Measurements from ENCODE around the gene PRSS8.
"Not testable (repeated sequence)": the region's sequence is repeated elsewhere in the genome, so short reads cannot be mapped to it uniquely, and the experiment has no call there.

Gene PRSS8

DNA sequence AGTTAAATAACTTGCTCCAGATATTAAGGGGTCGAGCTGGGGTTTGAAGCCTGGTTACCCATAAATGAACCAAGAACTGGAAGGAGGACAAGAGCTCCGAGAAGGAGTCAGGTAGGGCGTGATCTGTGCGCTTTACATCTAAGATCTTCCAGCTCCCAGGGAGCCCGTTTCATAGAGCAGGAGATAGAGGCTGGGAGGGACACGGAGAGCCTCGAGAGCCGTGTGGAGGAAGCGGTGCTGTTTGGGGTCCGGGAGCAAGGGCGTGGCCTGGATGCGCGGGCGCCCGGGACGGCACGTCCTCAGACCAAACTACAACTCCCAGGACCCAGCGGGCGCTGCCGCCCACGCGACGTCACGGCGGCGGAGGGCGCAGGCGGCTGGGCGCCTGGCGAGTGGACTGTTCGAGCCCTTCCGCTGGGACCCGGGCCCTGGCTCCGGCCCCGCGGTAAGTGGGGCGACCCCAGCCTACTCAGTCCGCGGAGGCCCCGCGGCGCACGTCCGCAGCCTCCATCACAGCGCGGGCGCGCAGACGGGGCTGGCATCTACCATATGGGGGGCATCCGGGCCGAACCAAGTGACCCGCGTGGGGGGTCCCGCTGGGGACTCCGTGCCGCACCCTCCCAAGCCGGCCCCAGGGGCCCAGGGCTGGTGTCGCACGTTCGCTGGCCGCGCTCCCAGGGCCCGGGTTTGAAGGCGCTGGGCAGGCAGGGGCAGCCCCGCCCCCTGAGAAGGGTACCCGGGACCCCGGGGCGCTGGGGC lies 27.3 kb downstream of the PRSS8 start, which contains the start of gene BCKDK:
Gene BCKDK, plus strand, starts transcription at position 352 of the 759 bp plus-strand sequence. CDS start 838 bp downstream, outside the sequence.
- in situ Hi-C loops (cut with MboI; ENCODE audit: low sequenced_read_pairs) = no loop called here

DNA sequence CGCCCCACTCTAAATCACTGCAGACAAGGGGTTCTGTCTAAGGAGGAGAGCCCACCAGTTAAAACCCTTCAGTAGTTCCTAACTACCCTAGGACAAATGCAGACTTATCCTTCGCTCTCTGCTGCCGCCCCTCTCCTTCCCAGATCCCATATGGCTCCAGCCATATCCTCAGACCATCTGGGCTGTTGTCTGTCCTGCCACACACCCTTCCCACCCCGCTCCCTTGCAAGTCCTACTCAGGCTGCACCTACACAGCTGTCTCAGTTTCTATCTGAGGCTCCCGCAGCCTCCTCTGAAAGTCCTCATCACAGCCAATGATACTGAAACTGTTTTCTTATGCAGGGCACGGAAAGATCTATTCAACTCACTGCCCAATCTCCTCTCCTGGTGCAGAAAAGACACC lies 28.1 kb downstream of the PRSS8 start:
- in situ Hi-C loops (cut with MboI; ENCODE audit: low sequenced_read_pairs) = no loop called here

DNA sequence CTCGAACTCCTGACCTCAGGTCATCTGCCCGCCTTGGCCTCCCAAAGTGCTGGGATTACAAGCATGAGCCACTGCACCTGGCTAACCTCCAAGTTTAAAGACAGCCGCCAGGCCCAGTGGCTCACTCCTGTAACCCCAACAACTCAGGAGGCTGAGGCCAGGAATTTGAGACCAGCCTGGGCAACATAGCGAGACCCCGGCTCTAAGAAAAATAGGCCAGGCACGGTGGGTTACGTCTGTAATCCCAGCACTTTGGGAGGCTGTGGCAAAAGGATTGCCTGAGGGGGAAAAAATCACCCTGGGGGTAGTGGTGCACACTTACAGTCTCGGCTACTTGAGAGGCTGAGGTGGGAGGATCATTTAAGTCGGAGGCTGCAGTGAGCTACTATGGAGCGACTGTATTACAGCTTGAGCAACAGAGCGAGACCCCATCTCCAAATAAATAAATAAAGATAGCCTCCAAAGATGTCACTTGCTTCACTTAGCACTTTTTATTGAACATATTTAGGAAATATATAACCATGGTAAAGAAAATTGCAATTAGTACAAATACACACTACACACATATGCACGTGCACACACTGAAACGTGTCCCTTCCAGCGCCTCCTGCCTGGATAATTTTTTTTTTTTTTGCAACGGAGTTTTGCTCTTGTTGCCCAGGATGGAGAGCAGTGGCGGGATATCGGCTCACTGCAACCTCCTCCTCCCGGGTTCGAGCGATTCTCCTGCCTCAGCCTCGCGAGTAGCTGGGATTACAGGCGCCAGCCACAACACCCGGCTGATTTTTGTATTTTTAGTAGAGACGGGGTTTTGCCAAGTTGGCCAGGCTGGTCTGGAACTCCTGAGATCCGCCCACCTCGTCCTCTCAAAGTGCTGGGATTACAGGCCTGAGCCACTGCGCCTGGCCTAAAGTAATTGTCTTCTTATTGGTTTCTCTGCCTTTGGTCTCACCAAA lies 28.7 kb downstream of the PRSS8 start:
- in situ Hi-C loops (cut with MboI; ENCODE audit: low sequenced_read_pairs) = no loop called here

DNA sequence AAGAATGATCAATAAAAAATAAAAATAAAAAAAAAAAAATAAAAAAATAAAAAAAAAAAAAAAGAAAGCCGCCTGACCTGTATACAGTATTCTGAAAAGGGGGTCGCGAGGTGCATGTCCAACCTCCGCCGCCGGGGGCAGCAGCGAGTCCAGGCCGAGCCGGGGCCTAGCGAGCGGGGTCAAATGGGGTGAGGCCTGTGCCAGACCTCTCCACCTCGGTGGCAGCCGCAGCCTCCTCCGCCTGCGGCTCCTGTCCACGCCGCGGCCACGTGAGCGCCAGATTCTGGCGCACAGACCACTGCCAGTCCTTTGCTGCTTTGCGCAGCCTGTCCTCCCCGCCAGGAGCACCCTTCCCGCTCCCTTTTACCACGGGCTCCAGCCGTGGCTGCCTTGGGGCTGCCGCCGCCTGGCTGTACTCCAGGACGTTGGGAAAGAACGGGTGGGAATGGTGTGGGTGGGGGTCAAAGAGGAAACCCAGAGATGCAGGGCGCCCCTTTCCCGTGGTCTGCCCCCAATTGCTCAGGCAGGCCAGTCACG lies 29.8 kb downstream of the PRSS8 start:
- in situ Hi-C loops (cut with MboI; ENCODE audit: low sequenced_read_pairs) = no loop called here

DNA sequence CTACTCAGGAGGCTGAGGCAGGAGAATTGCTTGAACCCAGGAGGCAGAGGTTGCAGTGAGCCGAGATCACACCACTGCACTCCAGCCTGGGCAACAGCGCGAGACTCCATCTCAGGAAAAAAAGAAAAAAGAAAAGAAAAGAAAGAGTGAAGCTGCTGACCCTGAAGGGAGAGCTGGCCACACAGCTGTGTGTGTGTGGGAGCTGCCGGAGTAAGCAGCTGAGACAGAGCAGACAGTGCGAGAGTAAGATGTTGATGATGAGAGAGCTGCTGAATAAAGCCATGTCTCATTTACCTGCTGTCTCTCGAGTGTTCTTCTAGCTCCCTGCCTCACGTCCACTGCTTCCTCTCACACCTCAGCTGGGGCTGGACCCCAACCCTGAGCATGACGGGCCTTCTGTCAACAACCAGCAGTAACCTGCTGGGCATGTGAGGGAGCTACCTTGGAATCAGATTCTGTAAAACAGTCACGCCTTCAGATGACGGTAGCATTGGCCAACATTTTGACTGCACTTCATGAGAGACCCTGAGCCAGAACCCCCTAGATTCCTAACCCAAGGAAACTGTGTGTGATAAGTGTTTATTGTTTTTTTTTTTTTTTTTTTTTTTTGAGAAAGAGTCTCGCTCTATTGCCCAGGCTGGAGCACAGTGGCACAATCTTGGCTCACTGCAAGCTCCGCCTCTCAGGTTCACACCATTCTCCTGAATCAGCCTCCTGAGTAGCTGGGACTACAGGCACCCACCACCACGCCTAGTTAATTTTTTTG lies 34.5 kb downstream of the PRSS8 start:
- in situ Hi-C loops (cut with MboI; ENCODE audit: low sequenced_read_pairs) = not testable (repeated sequence)

DNA sequence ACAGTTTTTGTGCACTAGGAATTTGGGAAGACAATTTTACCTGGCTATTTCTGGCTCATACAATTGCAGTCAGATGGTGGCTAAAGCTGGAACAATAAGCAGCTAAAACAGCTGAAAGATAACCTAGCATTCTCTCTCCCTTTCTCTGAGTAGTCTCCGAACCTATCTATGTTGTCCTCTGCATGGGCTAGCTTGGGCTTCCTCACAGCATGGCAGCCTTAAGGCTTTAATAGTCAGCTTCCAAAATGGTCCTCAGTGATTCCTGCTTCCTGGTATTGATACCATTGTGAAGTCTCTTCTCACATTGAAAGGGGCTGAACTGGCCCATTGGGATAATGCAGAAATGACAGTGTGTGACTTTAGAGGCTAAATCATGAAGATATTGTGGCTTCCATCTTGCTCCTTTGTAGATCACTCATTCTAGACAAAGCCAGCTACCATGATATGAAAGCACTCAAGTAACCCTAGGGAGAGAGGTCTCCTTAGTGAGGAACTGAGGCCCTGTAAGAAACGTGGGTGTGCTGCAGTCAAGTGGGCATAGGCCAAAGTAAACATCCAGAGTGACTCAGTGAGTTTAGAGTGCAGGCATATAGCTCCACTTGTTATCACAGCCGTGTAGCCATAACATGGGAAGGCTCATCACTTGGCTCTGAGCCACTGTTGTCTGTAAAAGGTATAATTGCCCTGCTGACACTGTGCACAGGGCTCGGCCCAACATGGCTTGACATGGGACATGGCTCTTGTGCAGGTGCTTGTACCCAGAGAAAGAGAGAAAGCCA lies 35.5 kb downstream of the PRSS8 start:
- in situ Hi-C loops (cut with MboI; ENCODE audit: low sequenced_read_pairs) = no loop called here

DNA sequence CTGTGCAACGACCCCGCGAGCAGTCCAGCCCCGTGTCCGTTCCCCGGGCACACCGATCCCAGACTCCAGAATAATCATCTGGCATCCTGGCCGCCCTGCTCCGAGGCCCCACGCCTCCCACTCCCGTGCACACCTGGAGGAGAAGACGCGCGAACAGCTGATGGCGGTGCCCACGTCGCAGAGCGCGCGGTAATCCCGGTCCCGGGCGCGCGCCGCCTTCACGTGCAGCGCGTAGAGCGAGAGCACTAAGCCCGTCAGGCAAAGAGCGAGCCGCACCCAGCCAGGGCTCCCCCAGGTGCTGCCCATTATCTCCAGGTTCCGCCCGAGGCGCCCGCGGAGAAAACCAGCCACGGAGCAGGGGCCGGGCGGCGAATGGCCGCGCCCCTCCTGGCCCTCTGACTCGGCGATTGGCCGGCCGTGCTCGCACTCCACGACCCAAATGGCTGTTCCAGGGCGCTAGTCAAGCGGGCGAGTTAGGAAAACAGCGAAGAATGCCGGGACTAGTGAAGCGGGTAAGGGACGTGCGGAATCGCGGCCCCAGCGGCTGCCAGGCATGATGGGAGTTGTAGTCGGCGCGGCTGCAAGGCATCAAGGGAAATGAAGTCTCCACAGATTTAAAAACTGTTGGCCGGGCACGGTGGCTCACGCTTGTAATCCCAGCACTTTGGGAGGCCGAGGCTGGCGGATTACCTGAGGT lies 41.0 kb downstream of the PRSS8 start, which contains the start of gene VKORC1:
Gene VKORC1, minus strand, starts transcription at position 374 of the 697 bp plus-strand sequence. Its CDS starts 68 bp downstream, at position 306.
- in situ Hi-C loops (cut with MboI; ENCODE audit: low sequenced_read_pairs) = no loop called here

DNA sequence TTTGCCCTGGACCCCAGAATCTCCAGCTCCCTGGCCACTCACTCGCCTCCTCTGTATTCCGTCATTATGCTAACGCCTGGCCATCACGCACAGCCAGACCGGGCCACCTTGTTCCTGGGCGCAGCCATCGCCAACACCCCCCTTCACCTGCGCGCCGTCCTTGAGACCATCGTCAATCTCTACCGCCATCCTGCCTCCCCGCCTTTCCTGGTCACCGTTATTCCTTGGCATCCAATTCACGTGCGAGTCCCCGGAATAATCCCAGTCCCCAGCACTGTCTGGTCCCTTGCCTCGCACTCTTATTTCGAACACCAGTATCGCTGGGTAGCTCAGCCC lies 41.5 kb downstream of the PRSS8 start:
- in situ Hi-C loops (cut with MboI; ENCODE audit: low sequenced_read_pairs) = no loop called here

DNA sequence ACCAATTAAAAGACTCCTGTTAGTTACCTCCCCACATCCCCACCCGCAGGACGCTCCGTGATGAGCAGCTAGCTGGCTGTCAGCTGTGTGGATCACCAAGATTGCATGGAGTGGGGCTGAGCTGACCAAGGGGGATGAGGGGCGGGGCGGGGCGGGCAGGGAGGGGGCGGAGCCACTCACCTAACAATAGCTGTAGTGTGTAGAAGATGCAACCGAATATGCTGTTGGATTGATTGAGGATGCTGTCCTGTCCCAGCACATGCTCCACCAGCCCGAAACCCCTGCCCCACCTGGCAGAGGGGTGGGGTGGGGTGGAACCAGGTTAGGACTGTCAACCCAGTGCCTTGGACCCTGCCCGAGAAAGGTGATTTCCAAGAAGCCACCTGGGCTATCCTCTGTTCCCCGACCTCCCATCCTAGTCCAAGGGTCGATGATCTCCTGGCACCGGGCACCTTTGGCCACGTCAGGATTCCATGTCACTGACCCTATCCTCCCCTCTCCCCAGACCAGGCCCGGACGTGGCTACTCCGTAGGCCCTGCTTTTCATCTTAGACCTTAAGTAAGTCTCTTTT lies 42.3 kb downstream of the PRSS8 start:
- in situ Hi-C loops (cut with MboI; ENCODE audit: low sequenced_read_pairs) = no loop called here

DNA sequence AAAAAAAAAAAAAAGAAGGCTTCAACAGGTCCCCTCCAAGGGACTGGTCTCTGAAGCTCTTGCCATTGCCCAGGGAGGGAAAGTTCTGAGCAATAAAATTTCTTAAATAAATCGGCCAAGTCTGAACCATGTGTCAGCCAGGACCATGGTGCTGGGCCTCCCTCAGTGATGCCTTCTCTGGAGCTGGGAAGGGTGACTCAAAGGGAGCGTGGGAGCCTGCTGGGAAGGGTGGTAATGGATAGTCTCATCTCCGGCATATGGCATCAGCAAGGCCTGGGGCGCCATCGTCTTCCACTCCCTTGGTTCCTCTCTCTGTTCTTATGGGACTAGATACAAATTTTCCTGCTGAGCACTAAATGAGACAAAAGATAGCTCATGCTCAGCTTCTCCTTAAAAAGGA lies 43.2 kb downstream of the PRSS8 start:
- in situ Hi-C loops (cut with MboI; ENCODE audit: low sequenced_read_pairs) = no loop called here

DNA sequence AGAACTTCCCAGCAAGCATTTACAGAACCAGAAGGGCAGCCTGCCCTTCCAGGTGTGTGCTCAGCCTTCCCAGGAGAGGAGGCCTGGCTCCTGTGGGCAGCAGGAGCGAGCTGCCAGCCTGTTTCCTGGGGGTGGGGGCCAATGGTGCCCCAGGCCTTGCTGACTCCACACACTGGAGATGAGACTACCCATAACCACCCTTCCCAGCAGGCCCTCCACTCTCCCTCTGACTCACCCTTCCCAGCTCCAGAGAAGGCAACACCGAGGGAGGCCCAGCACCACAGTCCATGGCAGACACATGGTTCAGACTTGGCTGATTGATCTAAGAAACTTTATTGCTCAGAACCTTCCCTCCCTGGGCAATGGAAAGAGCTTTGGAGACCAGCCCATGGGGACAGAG lies 45.0 kb downstream of the PRSS8 start:
- in situ Hi-C loops (cut with MboI; ENCODE audit: low sequenced_read_pairs) = no loop called here

DNA sequence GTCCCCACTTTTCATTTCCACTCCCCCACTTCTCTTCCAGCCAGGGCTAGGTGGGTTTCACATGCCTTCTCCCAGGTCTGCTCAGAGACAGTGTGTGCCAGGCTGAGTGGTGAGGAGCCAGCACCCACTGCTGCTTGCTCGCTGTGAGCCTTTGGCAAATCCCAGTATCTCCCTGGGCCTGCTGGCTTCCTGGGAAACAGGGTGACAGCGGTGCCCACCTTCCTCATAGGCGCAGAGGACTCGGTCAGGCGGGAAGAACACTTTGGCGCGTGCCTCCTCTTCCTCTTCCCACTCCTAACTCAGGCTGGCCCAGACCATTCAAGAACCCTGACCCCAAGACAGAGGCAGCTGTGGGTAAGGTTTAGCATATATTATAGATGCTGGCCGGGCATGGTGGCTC lies 46.3 kb downstream of the PRSS8 start:
- in situ Hi-C loops (cut with MboI; ENCODE audit: low sequenced_read_pairs) = no loop called here

DNA sequence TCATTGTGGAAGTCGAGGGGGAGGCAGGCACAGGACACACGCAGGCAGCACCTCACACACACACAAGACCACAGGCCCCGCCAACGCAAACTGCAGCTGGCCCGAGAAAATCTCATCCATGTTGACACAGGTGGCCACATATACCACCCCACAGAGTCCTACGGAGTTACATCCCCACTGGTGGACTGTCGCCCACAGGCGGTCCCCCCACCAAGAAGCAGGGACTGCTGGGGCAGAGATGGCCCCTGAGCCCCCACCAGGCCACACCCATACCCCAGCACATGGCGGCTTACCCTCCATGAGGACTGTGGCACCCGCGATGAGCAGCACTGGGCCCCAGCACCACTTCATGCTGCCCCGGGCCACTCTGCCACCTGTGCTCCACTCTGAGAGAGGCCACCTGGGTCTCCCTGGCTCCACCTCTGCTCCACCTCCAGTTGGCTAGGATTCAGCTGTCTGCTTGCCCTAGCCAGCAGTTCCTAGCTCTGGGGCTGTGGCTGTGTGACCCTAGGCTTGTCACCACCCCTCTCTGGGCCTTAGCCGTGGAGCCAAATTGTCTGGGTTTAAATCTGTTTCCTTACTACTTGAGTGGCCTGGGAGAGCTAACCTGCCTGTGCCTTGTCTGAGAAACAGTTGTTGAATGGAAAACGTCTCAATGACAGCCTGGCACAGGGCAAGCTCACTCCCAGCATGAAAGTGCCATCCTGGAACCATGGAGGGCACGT lies 46.9 kb downstream of the PRSS8 start, which contains the start of gene PRSS53:
Gene PRSS53, minus strand, starts transcription at position 485 of the 725 bp plus-strand sequence. Its CDS starts 134 bp downstream, at position 351.
- in situ Hi-C loops (cut with MboI; ENCODE audit: low sequenced_read_pairs) = no loop called here

DNA sequence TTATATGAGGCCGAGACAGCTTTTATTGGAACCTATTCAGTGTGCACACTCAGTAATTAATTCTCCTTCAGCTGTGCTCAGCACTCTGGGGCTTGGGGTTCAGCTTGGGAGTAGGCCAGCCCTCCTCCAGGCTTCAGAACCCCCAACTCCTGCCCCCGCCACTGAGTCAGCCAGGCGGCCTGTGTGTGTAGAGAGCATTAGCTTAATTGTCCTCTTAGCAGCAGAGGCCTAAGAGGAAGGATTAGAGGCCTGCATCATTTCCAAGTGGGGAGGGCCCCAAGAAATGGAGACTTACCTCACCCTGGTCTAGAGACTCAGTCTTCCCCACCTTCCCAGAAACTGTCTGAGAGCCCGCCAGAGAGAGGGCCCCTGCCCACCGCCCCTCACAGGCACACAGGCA lies 47.6 kb downstream of the PRSS8 start:
- in situ Hi-C loops (cut with MboI; ENCODE audit: low sequenced_read_pairs) = no loop called here

DNA sequence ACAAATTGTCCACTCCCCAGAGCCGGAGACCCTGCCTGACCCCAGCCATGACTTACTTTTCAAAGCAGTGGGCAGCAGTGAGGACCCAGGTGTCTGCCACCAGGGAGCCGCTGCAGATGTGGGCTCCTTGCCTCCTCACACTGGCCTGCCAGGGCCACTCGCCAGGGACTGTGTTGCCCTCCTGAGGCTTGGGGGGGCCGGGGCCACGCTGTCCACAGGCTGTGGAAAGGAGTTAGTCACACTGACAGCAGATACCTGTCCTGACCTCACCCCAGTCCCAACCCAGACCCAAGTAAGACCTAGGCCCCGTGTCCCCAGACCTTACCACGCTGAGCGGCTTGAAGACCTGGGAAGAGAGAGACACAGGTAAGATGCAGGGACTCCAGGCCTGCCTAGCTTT lies 48.0 kb downstream of the PRSS8 start:
- in situ Hi-C loops (cut with MboI; ENCODE audit: low sequenced_read_pairs) = no loop called here

DNA sequence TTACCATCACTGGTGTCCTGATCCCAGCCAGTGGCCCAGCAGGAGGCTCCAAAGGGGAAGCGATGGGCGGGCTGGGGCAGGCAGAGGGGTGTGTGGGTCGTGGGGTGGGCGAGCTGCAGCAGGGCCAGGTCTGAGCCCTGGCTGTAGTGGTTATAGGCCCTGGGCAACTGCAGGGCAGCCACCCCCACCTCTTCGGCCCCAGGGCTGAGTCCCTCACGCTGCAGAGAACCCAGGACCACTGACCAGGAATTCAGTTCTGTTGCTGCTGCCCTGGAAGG lies 49.0 kb downstream of the PRSS8 start:
- in situ Hi-C loops (cut with MboI; ENCODE audit: low sequenced_read_pairs) = no loop called here

DNA sequence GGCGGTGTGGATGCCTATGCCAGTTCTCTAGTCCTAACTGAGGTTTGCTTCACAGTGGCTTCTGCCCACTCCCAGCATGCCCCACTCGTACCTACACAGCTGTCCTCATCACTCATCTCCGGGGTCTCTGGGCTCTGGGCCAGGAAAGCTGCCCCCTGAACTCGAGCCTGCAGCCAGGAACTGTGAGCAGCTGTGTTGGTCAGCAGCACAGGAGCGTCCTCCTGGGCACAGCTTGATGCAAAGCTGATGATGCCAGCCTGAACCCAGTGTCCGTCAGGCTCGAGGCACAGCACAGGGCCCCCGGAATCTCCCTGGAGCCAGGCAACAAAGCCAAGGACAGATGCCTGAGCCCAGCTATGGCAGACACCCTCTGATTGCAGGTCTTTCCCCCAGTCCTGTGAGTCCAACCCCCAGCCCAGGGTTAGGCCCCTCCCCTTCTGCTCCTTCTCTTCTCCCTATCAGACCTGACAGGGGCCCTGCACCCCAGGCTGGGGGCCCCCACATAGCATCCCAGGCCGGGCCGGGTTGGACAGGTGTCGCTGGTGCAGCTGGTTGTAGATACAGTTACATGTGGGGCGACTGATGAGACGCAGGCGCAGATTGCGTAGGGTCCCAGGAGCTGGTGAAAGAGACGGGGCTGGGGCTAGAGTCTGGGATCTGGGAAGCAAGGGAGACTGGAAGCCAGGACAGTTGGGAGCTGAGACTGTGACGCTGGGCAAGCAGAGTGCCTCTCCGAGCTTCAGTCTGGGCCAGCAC lies 49.5 kb downstream of the PRSS8 start:
- in situ Hi-C loops (cut with MboI; ENCODE audit: low sequenced_read_pairs) = no loop called here

DNA sequence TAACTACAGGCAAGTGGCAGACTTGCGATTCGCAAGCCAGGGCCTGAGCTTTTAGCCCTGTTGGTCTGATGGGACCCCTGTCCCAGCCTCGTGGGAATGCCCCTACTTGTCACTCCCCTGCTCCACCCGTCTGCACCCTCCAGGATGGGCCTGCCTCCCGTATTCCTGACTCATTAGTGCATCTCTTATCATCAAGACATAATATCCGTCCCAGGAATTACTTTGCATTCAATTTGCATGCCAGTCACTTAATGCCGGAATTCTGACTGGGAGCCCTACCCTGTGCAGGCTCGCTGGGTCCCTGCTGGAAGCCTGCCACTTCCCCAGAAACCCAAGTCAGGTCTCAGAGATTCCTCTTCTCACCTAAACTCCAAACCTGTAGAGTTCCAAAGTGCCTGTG lies 50.1 kb downstream of the PRSS8 start:
- in situ Hi-C loops (cut with MboI; ENCODE audit: low sequenced_read_pairs) = no loop called here
